ENCODE results near the gene NACA2. TPM values are rescaled to one million over a fixed set of nuclear protein-coding genes. Genes with fewer than 3 reads are reported as not detected.

The NACA2 gene
- total and polyA plus RNA-seq, 2 experiments from 2014 or later, result not detected

- no peak for TF ChIP-seq CTCF (IDR thresholded peaks at IDR 0.05; ENCODE audit: low read depth, low read length)
- DNase-seq (ENCODE audit: low read depth in 1 of 2, low spot score in 1 of 2), result no peak
- no peaks in the 10 kb centered on the region for H3K36me3 ChIP-seq
- H3K27ac ChIP-seq, result no peak overlapping the region
- H3K4me1 ChIP-seq (ENCODE audit: low read depth), result no peaks in the 10 kb centered on the region
- no peaks in the 10 kb centered on the region for H3K27me3 ChIP-seq
- H3K4me3 ChIP-seq, result no peak overlapping the region
- no peaks in the 10 kb centered on the region for H3K9me3 ChIP-seq (ENCODE audit: low read depth)
Observed at GRCh38 chr17:61565213-61565612, 25.8 kb downstream of the NACA2 start.

- no peak for TF ChIP-seq CTCF (IDR thresholded peaks at IDR 0.05; ENCODE audit: low read depth, low read length)
- DNase-seq (ENCODE audit: low read depth in 1 of 2, low spot score in 1 of 2), result no peak
- no peak overlapping the region for H3K27ac ChIP-seq
- no peaks in the 10 kb centered on the region for H3K27me3 ChIP-seq
- no peaks in the 10 kb centered on the region for H3K9me3 ChIP-seq (ENCODE audit: low read depth)
- H3K4me3 ChIP-seq, result no peak overlapping the region
- H3K4me1 ChIP-seq (ENCODE audit: low read depth), result no peaks in the 10 kb centered on the region
- no peaks in the 10 kb centered on the region for H3K36me3 ChIP-seq
Observed at GRCh38 chr17:61562287-61562686, 28.7 kb downstream of the NACA2 start.

- Histone ChIP-seq H3K4me1 (ENCODE audit: low read depth) (no peaks in the 10 kb centered on the region), H3K36me3 (no peaks in the 10 kb centered on the region), H3K27ac (no peak overlapping the region), H3K27me3 (no peaks in the 10 kb centered on the region), H3K9me3 (ENCODE audit: low read depth) (no peaks in the 10 kb centered on the region), H3K4me3 (no peak overlapping the region)
- TF ChIP-seq CTCF (IDR thresholded peaks at IDR 0.05; ENCODE audit: low read depth, low read length), result no peak
- no peak for DNase-seq (ENCODE audit: low read depth in 1 of 2, low spot score in 1 of 2)
Observed at GRCh38 chr17:61561354-61561753, 29.7 kb downstream of the NACA2 start.

- H3K27ac ChIP-seq, result no peak overlapping the region
- H3K36me3 ChIP-seq, result no peaks in the 10 kb centered on the region
- H3K27me3 ChIP-seq, result peaks cover 1% of the 10 kb centered on the region
- H3K4me3 ChIP-seq, result no peak overlapping the region
- H3K4me1 ChIP-seq (ENCODE audit: low read depth), result no peaks in the 10 kb centered on the region
- DNase-seq (ENCODE audit: low read depth in 1 of 2, low spot score in 1 of 2), result no peak
- no peak for TF ChIP-seq CTCF (IDR thresholded peaks at IDR 0.05; ENCODE audit: low read depth, low read length)
- no peaks in the 10 kb centered on the region for H3K9me3 ChIP-seq (ENCODE audit: low read depth)
Observed at GRCh38 chr17:61560071-61560470, 30.9 kb downstream of the NACA2 start.

- Histone ChIP-seq H3K4me3 (no peak overlapping the region), H3K9me3 (ENCODE audit: low read depth) (no peaks in the 10 kb centered on the region), H3K4me1 (ENCODE audit: low read depth) (no peaks in the 10 kb centered on the region), H3K36me3 (no peaks in the 10 kb centered on the region), H3K27ac (no peak overlapping the region), H3K27me3 (peaks cover 2% of the 10 kb centered on the region)
- peak in 1 of 2 donors; percentile 24 for DNase-seq (ENCODE audit: low read depth in 1 of 2, low spot score in 1 of 2)
- TF ChIP-seq CTCF (IDR thresholded peaks at IDR 0.05; ENCODE audit: low read depth, low read length), result no peak
Observed at GRCh38 chr17:61556224-61557188, 34.5 kb downstream of the NACA2 start.

All from cardiac muscle cell (in vitro differentiated cells and primary cell).